Caco-2 (cell line): ENCODE data around the gene UNCX. TPM values are rescaled to one million over a fixed set of nuclear protein-coding genes. Genes with fewer than 3 reads are reported as not detected.

ENCODE experiments used
- BruUV-seq: library from RNA; stranded (reverse); fragments of 400-500 nt; replicated peaks from 2 replicates; lab custom pipeline; 2021; lab: Mats Ljungman, UMichigan
- CTCF ChIA-PET: fragments of 300-600 bp; sonication (Branson Sonifier 250); formaldehyde crosslinking; loops from one replicate; lab custom pipeline; 2022; ENCODE audit warnings: antibody characterized with exemption; lab: Charles Lee
- POLR2A ChIA-PET: fragments of 300-600 bp; sonication (Branson Sonifier 250); formaldehyde crosslinking; loops from one replicate; lab custom pipeline; 2022; ENCODE audit warnings: antibody characterized with exemption; lab: Charles Lee
- DNase-seq, 2 experiments: peaks; one replicate each; pipeline versions ENCODE4 v3.0.0 to v3.0.0-alpha.2; 2020 to 2022
- H3K27me3 ChIP-seq: replicated peaks from 2 replicates; pipeline ENCODE4 v1.6.0; 2011; ENCODE audit warnings: low read length; ENCODE audit not compliant: control insufficient read depth, insufficient read depth
- H3K36me3 ChIP-seq: 2 replicates; pipeline ENCODE4 v1.5.1; 2011; ENCODE audit warnings: low read length; ENCODE audit not compliant: control insufficient read depth, insufficient read depth
- H3K4me1 ChIP-seq: fragments of 250-450 bp; sonication (Bioruptor Pico); 2 replicates; pipeline ENCODE4 v1.5.1; 2020; ENCODE audit warnings: mild to moderate bottlenecking
- H3K4me3 ChIP-seq: 2 replicates; pipeline ENCODE4 v1.5.1; 2011; ENCODE audit warnings: low read depth, mild to moderate bottlenecking, control low read depth, low read length
- H3K9me3 ChIP-seq: fragments of 250-450 bp; sonication (Bioruptor Pico); 2 replicates; pipeline ENCODE4 v1.5.1; 2020; ENCODE audit warnings: mild to moderate bottlenecking, moderate library complexity
- H3K27ac Mint-ChIP-seq: one replicate; pipeline ENCODE4 v1.8.0; 2022; ENCODE audit warnings: mixed read lengths; ENCODE audit not compliant: unreplicated experiment
- H3K27me3 Mint-ChIP-seq: one replicate; pipeline ENCODE4 v1.8.0; 2022; ENCODE audit warnings: mixed read lengths; ENCODE audit not compliant: insufficient read depth, unreplicated experiment
- H3K36me3 Mint-ChIP-seq: one replicate; pipeline ENCODE4 v1.8.0; 2022; ENCODE audit warnings: mild to moderate bottlenecking, mixed read lengths; ENCODE audit not compliant: insufficient read depth, unreplicated experiment
- H3K4me1 Mint-ChIP-seq: one replicate; pipeline ENCODE4 v1.8.0; 2022; ENCODE audit warnings: low read depth, mixed read lengths; ENCODE audit not compliant: unreplicated experiment
- H3K4me3 Mint-ChIP-seq: one replicate; pipeline ENCODE4 v1.8.0; 2022; ENCODE audit warnings: mild to moderate bottlenecking, moderate library complexity, mixed read lengths; ENCODE audit not compliant: unreplicated experiment
- H3K9me3 Mint-ChIP-seq: one replicate; pipeline ENCODE4 v1.8.0; 2022; ENCODE audit warnings: mixed read lengths; ENCODE audit not compliant: unreplicated experiment
- intact Hi-C: fragments of 100-400 bp; cut with micrococcal nuclease; formaldehyde crosslinking; loops from one replicate; pipeline ENCODE4 v1.10.0; 2022; ENCODE audit not compliant: unreplicated experiment
- total RNA-seq: library from RNA; stranded (reverse); gene quantifications from 2 replicates; pipeline ENCODE4 v1.2.3, GENCODE V29; 2022
- TF ChIP-seq, protein P1 (sequence below), 2 experiments: fragments of 200-600 bp in 1 of 2; IDR thresholded peaks; 1 replicate in 1 of 2; 2 replicates in 1 of 2; pipeline versions ENCODE4 v1.5.1 to v1.8.0; 2011 to 2022; ENCODE audit warnings: antibody characterized with exemption in 1 of 2, control low read depth in 1 of 2, inconsistent platforms in 1 of 2, low read depth in 1 of 2, low read length in 1 of 2, mild to moderate bottlenecking in 1 of 2, moderate library complexity in 1 of 2; ENCODE audit not compliant: insufficient read depth in 1 of 2, severe bottlenecking in 1 of 2, unreplicated experiment in 1 of 2

Gene UNCX
- total RNA-seq, 1 experiment from 2014 or later: not detected

GRCh38 chr7:1235501-1236131, 2.9 kb downstream of the UNCX start:
- no peak for DNase-seq
- TF ChIP-seq, protein P1, sequence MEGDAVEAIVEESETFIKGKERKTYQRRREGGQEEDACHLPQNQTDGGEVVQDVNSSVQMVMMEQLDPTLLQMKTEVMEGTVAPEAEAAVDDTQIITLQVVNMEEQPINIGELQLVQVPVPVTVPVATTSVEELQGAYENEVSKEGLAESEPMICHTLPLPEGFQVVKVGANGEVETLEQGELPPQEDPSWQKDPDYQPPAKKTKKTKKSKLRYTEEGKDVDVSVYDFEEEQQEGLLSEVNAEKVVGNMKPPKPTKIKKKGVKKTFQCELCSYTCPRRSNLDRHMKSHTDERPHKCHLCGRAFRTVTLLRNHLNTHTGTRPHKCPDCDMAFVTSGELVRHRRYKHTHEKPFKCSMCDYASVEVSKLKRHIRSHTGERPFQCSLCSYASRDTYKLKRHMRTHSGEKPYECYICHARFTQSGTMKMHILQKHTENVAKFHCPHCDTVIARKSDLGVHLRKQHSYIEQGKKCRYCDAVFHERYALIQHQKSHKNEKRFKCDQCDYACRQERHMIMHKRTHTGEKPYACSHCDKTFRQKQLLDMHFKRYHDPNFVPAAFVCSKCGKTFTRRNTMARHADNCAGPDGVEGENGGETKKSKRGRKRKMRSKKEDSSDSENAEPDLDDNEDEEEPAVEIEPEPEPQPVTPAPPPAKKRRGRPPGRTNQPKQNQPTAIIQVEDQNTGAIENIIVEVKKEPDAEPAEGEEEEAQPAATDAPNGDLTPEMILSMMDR (IDR thresholded peaks at IDR 0.05; ENCODE audit: insufficient read depth in 1 of 2, low read depth in 1 of 2, low read length in 1 of 2, severe bottlenecking in 1 of 2, unreplicated experiment in 1 of 2): no peak
- Histone ChIP-seq H3K27me3 (peaks cover 3% of the 10 kb centered on the region), H3K9me3 (no peaks in the 10 kb centered on the region), H3K4me1 (0 out of 2 replicates have a peak, but pooled peaks cover 4% of the 10 kb centered on the region), H3K36me3 (no peaks in the 10 kb centered on the region), H3K4me3 (no peak overlapping the region)
- intact Hi-C loops: no loop called here
- peak overlapping the region; percentile 73 for H3K4me3 Mint-ChIP-seq
- no peaks in the 10 kb centered on the region for H3K9me3 Mint-ChIP-seq
- H3K27ac Mint-ChIP-seq: no peak overlapping the region
- no TSS peak for BruUV-seq
- CTCF ChIA-PET: interaction anchor here (1.0 kb wide), 1 partner anchor 196 kb away, joined by 3 read pairs; no protein-coding TSS in a partner anchor
- H3K27me3 Mint-ChIP-seq: peaks cover 40% of the 10 kb centered on the region
- H3K36me3 Mint-ChIP-seq: no peaks in the 10 kb centered on the region
- POLR2A ChIA-PET: no interaction called here
- H3K4me1 Mint-ChIP-seq: no peaks in the 10 kb centered on the region

- Mint-ChIP-seq H3K27ac (no peak overlapping the region), H3K27me3 (peaks cover 44% of the 10 kb centered on the region), H3K36me3 (no peaks in the 10 kb centered on the region), H3K4me1 (no peaks in the 10 kb centered on the region), H3K9me3 (no peaks in the 10 kb centered on the region), H3K4me3 (peak overlapping the region; percentile 73)
- TF ChIP-seq, protein P1 (IDR thresholded peaks at IDR 0.05; ENCODE audit: insufficient read depth in 1 of 2, low read depth in 1 of 2, low read length in 1 of 2, severe bottlenecking in 1 of 2, unreplicated experiment in 1 of 2): no peak
- BruUV-seq: no TSS peak
- intact Hi-C loops: no loop called here
- Histone ChIP-seq H3K36me3 (no peaks in the 10 kb centered on the region), H3K9me3 (no peaks in the 10 kb centered on the region), H3K4me1 (0 out of 2 replicates have a peak, but pooled peaks cover 4% of the 10 kb centered on the region), H3K4me3 (peak overlapping the region; percentile 11), H3K27me3 (peaks cover 3% of the 10 kb centered on the region)
- peak in 1 of 2 experiments; percentile 34 for DNase-seq
- ChIA-PET CTCF (interaction anchor here (1.0 kb wide), 1 partner anchor 195 kb away, joined by 3 read pairs; no protein-coding TSS in a partner anchor), POLR2A (no interaction called here)
Measured at GRCh38 chr7:1236132-1236661, 3.5 kb downstream of the UNCX start.

DNA sequence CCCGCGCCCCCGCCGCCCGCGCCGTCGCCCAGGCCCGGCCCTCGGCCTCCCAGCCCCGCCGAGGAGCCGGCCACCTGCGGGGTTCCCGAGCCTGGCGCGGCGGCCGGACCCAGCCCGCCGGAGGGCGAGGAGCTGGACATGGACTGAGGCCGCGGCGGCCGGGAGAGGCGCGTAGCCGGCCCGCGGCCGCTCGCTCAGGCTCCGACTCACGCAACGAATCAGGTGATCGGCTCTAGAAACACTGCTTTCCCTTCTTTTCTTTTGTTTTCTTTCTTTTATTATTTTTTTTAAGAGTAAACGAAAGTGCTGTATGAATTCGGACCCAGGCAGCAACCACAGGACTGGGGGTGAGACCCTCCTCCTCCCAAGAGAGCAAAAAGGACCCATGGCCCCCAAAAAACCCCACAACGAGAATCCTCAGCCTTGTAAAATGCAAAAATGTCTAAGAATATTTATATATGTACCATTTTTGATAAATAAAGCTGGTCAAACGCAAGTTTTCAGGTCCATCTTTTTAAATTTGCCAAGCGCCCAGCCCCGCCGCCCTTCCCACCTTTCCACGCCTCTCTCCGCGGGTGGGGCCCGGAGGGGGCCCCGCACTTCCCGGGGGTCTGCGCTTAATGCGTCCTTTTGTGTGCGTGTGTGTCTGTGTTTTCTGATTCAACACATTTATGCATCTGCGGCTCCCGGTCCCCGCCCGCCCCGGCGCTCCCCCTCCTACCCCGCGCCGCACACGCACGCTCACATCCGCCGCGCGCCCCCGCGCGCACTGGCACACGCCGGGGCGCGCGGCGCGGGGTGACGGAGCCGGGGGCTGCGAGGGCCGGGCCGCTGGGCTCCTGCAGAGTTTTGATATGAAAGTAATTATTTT, 4.4 kb downstream of the UNCX start:
- POLR2A ChIA-PET: no interaction called here
- no peaks in the 10 kb centered on the region for H3K9me3 Mint-ChIP-seq
- CTCF ChIA-PET: interaction anchor here (0.5 kb wide), 1 partner anchor 183 kb away, joined by 3 read pairs; no protein-coding TSS in a partner anchor
- Histone ChIP-seq H3K27me3 (peaks cover 3% of the 10 kb centered on the region), H3K4me1 (0 out of 2 replicates have a peak, but pooled peaks cover 4% of the 10 kb centered on the region), H3K36me3 (no peaks in the 10 kb centered on the region), H3K9me3 (no peaks in the 10 kb centered on the region), H3K4me3 (no peak overlapping the region)
- no peak for DNase-seq
- peaks cover 37% of the 10 kb centered on the region for H3K27me3 Mint-ChIP-seq
- no peaks in the 10 kb centered on the region for H3K4me1 Mint-ChIP-seq
- TF ChIP-seq, protein P1 (IDR thresholded peaks at IDR 0.05; ENCODE audit: insufficient read depth in 1 of 2, low read depth in 1 of 2, low read length in 1 of 2, severe bottlenecking in 1 of 2, unreplicated experiment in 1 of 2): no peak
- H3K27ac Mint-ChIP-seq: no peak overlapping the region
- intact Hi-C loops: no loop called here
- H3K36me3 Mint-ChIP-seq: no peaks in the 10 kb centered on the region
- H3K4me3 Mint-ChIP-seq: peak overlapping the region; percentile 47
- no TSS peak for BruUV-seq
